Measurements from ENCODE around the gene NME8.
A peak's percentile ranks its signal among the peaks of the same experiment; 100 is the strongest.

Gene NME8

DNA sequence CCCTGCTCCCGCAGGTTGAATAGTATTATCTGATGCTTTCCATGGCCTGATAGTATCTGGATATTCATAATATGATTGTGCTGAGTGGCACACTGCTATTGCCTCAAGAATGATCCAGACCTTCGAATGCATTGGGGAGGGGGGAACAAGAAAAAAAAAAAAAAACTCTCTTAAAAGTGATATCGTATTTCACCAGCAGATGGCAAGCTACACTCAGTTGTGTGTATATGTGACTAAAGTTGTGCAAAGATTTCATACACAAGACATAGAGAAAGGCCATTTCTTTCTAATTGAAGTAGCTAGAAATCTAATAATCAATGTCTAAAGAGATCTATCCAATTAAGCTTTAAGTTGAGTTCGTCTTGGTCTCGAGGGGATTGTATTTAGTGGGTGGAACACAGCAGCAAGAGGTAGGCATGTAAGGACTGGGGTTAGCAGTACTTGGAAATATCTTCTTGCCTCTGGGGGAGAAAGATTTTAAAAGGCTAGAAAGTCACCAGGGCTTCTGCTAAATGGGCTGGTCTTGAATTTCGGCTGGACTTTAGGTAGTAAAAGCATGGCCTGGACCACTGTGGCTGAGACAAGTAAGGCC lies 52.9 kb downstream of the NME8 start:
- peak; percentile 16 for DNase-seq (ENCODE audit: low read depth)

DNA sequence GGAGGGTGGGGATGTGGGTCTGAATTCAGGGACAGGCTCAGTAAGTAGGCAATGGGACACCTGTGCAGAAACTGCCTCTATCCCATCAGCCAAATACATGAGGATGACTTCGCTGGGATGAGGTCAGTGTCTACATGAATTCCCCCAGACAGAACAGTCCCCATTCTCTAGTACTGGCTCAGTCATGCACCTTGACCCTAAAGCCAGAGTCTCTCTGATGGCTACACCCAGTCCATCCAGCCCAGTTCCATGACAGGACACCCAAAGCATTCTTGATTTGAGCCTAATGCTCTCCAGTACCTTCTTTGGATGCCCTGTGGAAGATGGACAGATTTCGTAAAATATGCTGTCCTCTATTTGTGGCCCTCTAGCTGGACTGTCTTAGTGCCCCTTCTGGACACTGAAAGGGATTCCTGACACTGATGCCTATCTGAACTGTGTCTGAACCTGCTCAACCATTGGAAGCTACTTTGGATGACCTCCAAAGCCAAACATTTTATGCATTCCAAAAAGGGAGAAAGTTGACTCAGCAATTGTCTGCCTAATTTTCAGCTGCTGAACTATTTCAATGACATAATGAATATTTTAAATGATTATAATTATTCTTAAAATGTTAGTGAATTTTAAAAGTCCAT lies 53.6 kb downstream of the NME8 start:
- DNase-seq (ENCODE audit: low read depth): peak; percentile 61

DNA sequence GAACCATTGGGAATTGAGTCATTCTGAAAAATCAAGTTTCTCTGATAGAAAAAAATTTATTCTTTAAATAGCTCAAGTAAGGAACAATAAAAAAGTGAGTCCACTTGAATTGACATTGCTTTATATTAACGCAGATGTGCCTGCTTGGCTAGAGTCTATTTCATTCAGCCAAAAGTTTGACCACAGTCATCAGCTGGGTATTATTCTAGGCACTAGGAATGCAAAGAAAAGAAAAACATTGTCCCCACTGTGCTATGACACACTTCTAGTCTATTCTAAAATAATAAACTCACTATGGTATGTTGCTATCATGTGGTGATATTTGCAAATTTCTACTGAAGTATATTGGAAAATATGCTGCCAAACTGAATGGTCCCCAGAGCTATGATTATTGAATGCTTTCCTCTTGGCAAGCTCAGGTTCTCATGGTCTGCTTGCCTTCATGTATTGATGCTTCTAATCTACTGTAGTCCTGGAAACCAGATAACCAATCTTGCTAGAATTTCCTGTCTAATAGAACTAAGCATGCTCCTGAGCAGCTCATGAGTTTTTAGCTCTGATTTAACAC lies 59.9 kb downstream of the NME8 start:
- DNase-seq (ENCODE audit: low read depth): peak; percentile 99

GRCh38 chr7:37912756-37913155 lies 64.4 kb downstream of the NME8 start:
- no peak for DNase-seq (ENCODE audit: low read depth)

DNA sequence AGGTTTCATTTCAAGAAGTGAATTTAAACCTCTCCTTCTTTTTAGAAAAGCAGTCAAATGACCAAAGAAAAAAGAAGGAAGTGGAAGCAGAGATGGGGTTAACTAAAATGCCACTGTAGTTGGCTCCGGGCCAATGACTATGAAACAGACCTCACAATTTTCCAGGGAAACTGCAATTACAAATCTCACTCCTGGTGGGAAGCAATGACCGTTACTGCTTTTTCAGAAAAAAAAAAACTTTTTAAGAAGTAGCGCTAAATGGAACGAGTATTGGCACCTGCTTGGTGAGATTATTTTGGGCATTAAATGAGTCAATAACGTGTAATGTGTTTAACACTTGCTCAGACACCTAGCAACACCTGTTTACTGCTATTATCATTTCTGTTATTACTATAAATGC lies 67.0 kb downstream of the NME8 start:
- no peak for DNase-seq (ENCODE audit: low read depth)

- DNase-seq (ENCODE audit: low read depth): no peak
These were observed 67.7 kb downstream of the NME8 start for GRCh38 chr7:37916017-37916672.

DNA sequence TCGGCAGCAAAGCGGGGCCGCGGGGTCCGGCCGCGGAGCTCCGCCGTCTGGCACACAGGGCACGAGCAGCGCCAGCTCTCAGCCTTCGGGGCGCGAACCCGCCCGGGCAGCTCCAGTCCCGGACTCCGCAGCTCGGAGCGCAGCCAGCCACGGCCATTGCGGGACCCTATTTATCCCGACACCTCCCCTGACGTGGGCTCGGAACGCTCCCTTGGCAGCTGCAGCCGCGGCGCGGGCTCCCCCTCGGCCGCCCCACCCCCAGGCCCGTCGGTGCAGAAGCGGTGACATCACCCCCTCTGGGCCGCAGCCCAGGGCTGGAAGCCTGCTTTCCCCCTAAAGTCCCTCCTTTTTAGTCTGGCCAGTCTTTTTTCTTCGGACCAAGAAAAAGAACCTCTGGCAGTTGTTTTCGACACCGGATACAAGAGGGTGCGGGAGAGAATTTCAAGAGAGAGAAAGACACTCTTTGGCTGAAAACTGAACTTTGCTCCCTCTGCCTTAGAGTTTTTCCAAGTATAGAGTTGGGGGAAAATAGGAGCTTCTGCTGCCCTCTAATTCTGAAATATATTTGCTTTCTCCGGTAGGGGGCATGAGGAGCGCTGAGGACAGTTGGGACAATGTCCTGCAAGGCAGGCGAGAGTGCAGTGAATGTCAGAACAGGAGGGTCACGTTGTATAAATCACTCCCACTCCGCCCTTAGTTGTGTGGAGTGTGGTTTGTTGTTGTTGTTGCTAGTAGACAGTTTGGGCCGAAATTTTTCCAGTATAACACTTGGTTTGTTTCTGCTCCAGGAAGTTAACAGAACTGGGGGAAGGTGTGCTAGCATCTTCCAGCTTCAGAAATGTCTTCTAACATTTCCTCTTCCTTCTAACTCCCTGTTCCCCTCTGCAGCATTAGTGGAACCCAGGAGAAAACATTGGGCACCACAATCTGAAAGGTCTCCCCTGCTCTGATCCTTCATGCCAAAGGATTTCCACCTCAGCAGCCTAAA lies 68.6 kb downstream of the NME8 start, which contains the start of gene SFRP4:
SFRP4 (minus strand) TSS at position 145 of the 988 bp plus-strand sequence. CDS start 280 bp downstream, outside the sequence.
- DNase-seq (ENCODE audit: low read depth): no peak

- no peak for DNase-seq (ENCODE audit: low read depth)
These were observed 70.1 kb downstream of the NME8 start for GRCh38 chr7:37918526-37918925.

DNA sequence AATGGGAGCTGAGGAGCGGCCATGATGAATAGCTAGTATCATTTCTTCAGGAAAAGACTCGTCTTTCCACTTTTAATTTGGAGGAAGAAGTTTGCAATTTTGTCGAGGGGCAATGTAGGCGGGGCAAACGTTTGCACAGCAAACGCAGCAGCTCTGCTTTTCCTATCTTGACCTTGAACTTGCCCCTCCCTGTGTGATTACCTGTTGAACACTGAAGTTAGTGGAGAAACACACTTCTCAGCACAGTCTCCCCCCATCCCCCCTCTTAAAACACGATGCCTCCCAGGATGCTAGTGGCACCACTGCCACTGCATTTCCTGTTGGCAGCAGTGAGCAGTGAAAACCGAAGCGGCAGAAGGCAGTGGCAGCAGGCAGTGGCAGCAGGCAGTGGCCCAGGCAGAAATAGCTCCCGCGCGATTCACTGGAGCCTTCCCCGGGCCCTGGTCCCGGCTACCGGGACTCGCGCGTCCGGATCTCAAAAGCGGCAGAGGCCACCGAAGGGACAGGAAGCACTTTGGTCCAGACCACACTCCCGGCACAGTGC lies 72.0 kb downstream of the NME8 start, which contains the start of gene EPDR1:
EPDR1 (plus strand) TSS at position 336 of the 544 bp plus-strand sequence. CDS start 300 bp downstream, outside the sequence.
- no peak for DNase-seq (ENCODE audit: low read depth)

DNA sequence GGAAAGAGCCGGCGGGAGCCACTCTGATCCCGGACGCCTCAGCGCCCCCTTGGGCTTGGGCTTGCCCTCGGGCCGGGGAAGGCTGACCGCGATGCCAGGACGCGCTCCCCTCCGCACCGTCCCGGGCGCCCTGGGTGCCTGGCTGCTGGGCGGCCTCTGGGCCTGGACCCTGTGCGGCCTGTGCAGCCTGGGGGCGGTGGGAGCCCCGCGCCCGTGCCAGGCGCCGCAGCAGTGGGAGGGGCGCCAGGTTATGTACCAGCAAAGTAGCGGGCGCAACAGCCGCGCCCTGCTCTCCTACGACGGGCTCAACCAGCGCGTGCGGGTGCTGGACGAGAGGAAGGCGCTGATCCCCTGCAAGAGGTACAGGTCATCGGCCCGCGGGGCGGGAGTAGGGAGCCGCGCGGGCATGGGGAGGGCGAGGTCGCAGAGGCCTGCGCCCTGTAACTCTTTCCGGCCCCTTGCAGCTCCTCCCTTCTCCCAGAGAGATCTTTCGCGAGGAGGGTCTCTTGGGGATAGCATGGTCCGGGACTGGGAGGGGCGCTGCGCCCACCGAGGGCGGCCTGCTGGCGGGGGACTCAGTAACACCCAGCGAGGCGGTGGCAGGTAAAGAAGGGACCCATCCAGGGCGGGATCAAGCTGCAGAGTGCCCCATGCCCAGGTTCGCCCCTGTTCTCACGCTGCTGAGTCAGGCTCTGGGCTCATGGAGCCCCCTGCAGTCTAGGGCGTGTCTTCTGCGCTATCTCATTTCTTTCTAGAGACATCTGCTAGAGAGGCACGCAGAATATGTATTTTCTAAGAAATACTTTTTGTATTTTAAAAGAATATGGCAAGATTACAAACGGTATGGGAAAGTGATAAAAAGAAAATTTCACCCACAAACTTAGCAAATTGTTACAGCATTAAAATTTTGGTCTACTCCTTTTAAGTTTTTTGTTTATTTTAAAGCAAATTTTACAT lies 72.7 kb downstream of the NME8 start:
- DNase-seq (ENCODE audit: low read depth): no peak

- no peak for DNase-seq (ENCODE audit: low read depth)
These were observed 73.5 kb downstream of the NME8 start for GRCh38 chr7:37921876-37922275.

DNA sequence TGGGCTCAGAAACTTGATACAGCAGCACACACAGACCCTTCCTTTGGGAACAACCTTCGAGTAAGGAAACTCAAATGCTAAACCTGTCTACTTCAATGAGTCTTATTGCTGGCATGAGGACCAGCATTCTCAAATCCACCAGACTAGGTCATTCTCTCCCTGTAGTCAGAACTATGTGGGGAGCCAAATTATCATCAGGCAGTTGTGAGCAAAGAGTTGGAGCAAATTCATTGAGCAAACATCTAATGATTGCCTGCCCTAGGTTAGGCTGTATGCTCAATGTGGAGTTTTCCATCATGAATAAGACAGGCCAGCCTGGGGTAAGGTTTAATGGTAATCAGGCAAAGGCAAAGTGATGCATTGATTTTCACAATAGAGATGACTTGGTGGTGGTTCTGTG lies 75.6 kb downstream of the NME8 start:
- no peak for DNase-seq (ENCODE audit: low read depth)

- no peak for DNase-seq (ENCODE audit: low read depth)
These were observed 76.2 kb downstream of the NME8 start for GRCh38 chr7:37924491-37925041.

DNA sequence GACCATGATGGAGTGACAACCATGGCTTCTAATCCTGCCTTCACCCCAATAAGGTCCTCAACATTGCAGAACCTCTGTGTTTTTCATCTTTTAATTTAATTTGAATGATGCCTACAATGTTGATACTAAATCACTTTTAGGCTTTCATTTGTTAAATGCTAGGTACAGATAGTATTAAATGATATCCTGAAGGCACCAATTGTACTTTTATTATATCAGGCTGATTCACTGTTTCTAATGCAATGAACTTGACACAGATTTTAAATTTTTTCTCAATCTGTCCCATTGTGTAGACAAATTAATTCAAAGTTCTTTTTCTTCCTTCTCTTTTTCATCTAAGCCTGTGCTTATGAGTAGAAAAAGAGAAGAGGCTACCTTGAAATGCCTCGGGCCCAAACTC lies 77.2 kb downstream of the NME8 start:
- no peak for DNase-seq (ENCODE audit: low read depth)

GRCh38 chr7:37927773-37928444 lies 79.5 kb downstream of the NME8 start:
- DNase-seq (ENCODE audit: low read depth): no peak

DNA sequence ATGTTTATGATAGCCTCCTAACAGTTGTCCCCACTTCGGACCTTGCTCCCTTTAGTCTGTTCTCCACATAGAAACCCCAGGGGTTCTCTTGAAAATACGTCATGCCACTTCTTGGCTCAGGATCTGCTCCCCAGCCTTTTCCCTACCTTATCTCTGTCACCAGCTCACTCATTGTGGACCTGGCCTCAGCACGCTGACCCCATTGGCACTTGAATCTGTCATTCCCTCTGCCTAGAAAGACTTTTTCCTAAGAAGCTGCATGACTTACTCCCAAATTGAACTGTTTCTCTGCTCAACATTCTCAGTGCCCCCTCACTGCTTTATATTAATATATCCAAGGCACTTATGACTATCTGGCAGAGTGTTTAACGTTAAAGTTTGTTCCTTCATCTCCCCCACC lies 80.5 kb downstream of the NME8 start:
- no peak for DNase-seq (ENCODE audit: low read depth)

- peak; percentile 59 for DNase-seq (ENCODE audit: low read depth)
These were observed 82.0 kb downstream of the NME8 start for GRCh38 chr7:37930226-37930948.

DNA sequence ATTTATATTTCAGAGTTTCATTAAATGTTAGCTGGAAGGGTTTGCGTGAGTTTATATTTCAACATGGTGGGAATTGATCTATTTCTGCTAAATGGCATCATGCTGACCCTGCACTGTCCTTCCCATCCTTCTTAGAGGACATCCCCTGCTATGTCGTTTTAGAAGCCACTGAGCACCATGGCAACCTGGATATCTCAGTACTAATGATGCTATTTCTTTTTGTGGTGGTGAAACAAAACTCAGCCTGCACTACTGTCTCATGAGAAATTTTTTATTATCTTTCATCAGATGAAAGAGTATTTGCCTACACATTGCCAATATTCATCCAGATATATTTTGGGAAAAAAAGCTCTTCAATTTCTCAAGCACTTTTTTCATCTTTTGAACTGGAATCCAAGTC lies 84.1 kb downstream of the NME8 start:
- DNase-seq (ENCODE audit: low read depth): no peak
